HG02885 (cell line): ENCODE data around the gene BNIPL.

Experiments used
- ATAC-seq: cut with Tn5 transposase; IDR thresholded peaks from one replicate; pipeline ENCODE4 v1.9.1; 2021; ENCODE audit warnings: mild to moderate bottlenecking; ENCODE audit not compliant: unreplicated experiment, poor library complexity

Gene BNIPL

DNA sequence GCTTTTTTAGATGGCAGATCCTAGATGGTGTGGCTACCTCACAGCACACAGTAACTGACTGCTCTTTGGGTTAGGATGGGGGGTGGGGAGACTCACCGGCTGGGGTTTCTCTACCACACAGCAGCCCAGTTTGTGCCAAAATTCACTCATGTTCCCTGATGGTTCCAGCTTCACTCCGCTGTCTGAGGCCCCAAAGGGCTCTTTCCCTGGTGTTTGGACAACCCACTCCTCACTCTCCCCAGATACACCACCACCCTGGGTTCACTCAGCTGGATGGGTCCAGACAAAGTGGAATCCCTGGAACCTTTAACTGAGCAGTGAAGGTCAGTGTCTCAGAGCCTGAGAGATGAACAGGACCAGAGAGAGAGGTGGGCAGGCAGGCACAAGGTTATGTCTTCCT, 19.2 kb downstream of the BNIPL start:
- no peak for ATAC-seq

DNA sequence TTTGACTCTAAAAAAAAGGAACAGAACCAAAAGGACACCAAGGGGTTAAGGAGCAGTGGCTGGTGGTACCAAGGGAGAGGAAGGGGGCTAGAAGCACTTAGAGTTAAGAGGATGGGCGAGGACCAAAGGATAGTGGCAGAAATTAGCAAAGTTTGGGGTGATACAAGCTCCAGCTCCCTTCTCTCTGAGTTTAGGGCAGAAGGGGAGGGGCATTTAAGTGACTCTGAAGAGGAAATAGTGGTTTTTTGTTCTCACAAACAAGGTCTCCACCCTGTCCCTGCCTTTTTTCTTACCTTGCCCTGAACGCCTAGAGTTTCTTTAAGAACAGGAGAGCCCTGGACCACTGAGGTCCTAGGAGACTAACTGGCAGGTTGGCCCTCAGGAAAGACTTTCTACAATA, 19.8 kb downstream of the BNIPL start:
- ATAC-seq: no peak

DNA sequence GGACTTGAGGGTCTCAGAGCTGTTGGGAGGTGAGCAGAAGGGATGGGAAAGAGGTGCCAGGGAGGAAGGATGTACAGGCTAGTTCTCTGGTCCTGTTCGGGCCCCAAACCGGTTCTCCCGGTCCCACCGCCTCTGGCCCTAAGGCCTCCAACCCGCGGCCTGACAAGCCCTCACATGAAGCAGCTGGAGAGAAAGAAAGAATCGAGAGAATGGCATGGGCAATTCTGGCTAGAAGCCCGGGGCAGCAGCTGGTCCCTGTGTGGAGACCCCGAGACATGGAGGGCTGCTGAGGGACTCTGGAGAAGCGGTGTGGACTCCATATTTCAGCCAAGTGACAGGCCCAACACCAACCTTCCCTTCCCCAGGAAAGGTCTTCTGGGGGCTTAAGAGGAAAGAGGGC, 22.3 kb downstream of the BNIPL start:
- ATAC-seq: no peak

DNA sequence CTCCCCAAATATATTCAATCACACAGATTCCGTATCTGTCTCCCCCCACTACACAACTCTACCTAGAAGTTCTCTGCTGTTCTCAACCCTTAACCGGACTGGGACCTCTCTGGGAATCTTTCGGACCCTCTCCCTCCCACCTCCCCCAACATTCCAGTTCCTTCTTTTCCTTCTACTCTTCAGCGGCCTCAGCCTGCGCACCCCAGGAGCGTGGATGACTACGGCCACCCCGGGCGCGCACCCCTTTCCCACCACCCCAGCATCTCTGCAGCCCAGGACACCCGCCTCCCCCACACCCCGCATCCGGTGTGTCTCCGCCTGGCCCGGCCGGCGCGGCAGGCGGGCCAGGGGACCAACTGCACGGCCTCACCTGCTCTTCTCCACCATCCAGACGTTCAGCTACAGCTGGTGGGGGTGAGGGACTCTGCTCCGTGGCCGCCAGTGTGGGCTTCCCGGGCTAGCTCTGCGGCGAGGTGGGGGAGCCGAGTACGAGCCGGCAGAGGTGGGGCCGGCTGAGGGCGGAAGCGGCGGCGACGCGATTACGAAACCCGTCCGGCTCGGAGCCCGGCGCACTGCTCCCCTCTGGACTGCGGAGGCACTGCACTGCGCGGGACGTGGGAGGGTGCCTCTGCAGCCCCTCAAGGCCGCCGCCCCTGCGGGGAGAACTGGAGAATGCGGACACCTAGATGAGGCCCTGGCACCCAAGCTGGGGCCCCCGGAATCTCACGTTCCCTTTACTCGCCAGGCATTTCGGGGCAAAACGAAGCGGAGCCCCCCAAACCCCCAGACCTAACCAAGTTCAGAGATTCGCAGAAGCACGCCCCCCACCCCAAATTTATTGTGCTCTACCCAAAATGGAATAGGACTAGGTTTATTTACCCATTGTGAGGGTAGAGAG, 23.0 kb downstream of the BNIPL start, which contains the start of gene CDC42SE1:
Gene CDC42SE1, minus strand, starts transcription at position 514 of the 898 bp plus-strand sequence. CDS start 3,892 bp downstream, outside the sequence.
- peak; percentile 85 for ATAC-seq

DNA sequence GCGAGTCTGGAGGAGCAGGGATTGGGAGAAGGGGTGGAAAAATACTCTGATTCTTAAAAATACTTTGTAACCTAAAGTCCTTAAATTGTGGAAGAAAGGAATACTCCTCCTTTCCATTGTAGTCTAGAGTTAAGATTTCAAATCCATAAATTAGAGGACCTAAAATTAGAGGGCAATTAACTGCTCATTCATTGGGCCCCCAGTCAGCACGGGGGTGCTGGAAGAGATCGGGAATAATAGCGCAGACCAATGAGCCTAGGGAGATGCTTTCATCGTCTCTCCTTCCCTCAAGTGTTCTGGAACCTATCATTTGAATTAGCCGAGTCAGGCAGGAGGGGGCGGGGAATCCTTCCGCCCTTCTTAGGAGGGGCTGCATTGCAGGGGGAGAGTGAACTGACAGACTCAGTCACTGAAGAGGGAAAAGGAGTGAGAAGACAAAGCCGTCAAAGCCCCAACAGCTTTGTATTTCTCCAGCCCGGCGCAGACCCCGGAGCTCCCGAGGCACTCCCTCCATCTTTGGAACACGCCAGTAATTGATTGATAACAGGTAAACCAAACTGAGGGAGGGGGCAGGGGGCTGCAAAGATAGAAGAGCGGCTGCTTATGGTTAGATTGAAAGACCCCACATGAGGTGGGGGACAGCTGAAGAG, 23.7 kb downstream of the BNIPL start, which contains the start of gene MLLT11:
Gene MLLT11, plus strand, starts transcription at position 391 of the 650 bp plus-strand sequence. CDS start 6,828 bp downstream, outside the sequence.
- ATAC-seq: no peak

DNA sequence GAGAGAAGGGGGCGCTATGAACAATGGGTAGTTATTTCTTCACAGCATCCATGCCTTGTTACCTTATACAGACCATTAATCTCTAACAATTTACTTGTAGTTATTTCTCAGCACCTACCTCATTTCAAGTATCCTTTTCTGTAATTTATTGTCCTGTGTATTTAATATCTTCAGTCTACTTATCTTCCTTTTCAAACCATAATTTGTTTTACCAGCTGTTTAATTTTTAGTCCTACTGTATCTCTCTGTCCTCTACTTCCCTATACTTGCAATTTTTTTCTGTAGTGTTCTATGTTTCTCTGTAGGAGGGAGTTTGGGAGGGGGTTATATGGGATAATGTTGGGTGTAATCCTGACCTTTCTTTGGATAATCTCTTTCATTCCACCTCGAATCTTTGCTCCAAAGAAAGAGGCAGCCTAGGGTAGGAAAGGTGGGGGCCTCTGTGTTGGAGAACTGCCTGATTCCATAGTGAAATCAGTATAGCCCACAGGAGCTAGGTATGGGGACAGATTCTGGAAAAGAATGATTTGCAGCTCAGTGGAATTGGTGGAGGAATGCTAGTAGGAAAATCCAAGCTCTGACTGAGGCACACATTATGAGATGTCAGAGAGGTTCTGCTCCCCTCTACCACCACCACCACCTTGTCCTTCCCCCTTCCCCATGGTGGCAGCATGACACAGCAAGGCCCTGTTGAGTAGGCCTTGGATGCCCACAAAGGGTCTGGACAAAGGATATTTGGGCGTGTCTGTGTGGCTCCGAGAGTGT, 24.5 kb downstream of the BNIPL start:
- ATAC-seq: no peak

DNA sequence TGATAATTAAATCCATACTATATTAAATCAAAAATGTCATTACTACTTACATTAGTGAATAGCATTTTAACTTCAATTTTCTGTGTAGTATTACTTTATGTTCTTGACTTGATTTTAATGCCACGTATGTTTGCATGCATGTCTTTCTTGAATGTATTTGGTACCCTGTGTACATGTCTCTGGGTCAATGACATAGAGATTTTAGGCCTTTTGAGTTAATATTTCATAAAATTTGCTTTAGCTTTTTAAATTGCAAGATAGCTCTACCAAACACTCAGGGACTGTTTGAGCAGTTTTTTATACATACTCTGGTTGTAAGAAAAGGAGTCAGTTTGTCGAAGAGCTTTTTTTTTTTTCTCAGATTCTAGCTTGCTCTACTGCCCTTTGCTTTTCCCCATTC, 25.3 kb downstream of the BNIPL start:
- ATAC-seq: no peak

DNA sequence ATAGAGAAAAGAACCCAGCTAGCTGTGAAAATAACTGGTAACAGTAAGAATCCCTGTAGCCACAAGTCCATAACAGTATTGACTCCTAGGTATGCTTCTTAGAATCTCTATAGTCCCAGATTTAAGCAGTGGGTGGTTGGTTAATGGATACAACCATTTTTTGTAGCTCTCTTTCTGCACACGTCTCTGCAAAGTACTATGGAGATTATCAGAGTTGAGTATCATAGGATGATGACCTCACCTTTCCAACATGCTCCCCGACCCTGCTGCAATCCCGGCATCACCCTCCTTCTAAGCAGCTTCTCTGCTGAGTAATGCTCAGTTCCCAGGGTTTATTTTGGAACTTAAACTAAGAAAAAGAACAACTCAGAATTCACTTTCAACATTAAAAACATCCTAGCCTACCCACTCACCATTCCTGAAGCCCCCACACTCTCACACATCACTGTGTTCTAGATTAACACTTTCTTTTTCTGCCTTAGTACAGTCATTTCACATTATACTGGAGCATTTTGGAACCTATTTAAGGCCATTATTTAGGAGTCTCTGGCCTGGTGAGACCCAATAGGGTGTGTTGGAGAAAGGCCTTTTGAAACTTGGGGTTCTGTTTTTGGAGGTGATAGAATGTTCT, 26.5 kb downstream of the BNIPL start:
- no peak for ATAC-seq

DNA sequence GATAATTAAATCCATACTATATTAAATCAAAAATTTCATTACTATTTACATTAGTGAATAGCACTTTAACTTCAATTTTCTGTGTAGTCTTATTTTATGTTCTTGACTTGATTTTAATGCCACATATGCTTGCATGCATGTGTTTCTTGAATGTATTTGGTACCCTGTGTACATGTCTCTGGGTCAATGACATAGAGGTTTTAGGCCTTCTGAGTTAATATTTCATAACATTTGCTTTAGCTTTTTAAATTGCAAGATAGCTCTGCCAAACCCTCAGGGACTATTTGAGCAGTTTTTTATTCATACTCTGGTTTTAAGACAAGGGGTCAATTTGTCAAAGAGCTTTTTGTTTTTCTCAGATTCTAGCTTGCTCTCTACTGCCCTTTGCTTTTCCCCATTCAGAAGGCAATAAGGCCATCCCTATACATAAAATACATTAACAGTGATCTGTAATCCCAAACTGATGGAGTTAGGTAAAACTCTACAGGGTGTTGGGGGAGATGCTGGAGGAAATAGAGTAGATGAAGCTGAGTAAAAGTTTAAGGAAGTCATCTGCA, 28.8 kb downstream of the BNIPL start:
- ATAC-seq: no peak

DNA sequence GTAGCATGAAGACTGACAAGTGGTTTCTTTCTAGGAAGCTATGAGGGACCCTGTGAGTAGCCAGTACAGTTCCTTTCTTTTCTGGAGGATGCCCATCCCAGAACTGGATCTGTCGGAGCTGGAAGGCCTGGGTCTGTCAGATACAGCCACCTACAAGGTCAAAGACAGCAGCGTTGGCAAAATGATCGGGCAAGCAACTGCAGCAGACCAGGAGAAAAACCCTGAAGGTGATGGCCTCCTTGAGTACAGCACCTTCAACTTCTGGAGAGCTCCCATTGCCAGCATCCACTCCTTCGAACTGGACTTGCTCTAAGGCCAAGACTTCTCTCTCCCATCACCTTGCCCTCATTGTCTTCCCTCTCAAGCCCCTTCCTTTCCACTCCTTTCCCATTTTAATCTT, 30.8 kb downstream of the BNIPL start:
- no peak for ATAC-seq

DNA sequence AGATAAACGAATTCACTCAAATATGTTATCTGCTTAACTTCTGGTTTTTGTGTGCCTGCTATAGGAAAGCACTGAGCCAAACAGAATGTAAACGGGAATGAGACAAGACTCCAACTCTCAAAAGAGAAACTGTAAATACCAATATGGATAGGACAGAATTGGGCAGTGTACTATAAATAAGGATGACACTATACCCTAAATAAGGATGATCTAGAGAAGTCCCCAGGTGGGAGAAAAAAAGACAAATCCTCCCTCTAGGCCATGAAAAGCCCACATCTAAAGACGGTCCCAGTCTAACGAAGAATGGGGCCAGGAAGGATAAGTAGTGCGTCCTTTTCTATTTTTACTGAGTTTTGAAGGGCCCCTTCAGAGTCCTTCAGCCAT, 32.7 kb downstream of the BNIPL start:
- no peak for ATAC-seq

DNA sequence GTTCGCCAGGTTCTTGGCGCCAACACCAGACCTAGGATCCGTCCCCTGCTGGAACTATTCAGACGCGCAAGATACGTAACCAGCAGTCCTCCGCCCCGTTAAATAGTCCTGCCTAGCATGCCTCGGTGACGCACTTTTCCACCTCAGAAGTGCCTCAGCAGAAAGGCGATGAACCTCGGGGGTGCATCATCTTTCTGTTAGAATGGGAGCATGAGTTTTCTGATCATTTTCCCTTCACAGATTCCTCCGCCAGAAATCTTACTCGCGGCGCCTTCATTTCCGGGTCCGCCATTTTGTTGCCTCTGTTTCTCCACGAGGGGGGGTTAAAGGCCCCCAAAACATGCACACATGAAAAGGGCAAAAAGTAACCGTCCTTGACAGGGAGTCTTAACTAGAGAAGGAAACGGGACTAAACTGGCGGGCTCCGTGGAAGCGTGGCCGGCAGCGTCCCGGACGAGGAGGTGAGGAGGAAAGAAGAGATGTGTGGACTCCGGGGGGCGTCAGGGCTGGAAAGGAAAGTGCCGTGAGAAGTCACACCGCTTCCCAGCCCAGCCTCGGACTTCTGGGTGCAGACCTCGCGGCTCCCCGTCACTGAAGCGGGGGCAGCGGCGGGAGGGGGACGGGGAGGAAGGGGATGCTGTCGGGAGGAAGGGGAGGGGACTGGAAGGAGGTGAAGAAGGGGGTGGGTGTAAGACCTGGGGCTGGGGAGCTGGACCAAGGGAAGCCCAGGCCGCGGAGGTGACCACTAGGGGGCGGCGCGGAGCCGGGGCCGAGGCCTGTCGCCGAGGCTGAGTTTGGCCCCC, 34.3 kb downstream of the BNIPL start, which contains the start of gene GABPB2:
Gene GABPB2, plus strand, starts transcription at position 288 of the 803 bp plus-strand sequence. CDS start 17,429 bp downstream, outside the sequence.
- peak; percentile 85 for ATAC-seq

DNA sequence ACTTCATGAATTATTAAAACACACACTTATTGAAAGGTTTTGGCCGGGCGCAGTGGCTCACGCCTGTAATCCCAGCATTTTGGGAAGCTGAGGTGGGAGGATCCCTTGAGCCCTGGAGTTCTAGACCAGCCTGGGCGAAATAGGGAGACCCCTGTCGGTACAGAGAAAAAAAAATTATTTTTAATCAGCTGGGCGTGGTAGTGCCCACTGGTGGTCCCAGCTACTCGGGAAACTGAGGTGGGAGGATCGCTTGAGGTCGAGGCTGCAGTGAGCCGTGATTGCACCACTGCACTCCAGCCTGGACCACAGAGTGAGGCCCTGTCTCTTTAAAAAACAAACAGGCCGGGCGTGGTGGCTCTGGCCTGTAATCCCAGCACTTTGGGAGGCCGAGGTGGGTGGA, 35.8 kb downstream of the BNIPL start:
- ATAC-seq: no peak

DNA sequence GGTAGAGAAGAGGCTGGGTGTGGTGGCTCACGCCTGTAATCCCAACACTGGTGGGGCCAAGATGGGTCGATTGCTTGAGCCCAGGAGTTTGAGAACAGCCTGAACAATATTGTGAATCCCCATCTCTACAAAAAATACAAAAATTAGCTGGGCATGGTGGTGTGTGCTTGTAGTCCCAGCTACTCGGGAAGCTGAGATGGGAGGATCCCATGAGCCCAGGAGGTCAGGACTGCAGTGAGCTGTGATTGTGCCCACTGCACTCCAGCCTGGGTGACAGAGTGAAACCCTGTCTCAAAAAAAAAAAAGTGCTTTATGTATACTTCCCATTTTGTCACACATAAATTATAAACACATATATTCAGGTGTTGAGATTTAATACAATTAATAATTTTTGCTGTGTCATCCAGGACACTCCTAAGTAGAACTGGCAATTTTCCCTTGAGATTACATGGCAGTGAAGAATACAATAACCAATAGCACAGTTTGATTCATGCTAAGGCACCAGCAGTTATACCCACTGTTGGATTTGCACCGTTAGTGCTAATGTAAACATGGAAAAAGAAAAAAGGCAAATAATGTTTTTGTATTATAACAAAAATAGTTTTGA, 49.7 kb downstream of the BNIPL start:
- no peak for ATAC-seq
